DMS53 treated with DMSO at 0.1 percent for 48 hours (cell line): ENCODE measurements around the gene DENND4A.
"Not testable (repeated sequence)": the region's sequence is repeated elsewhere in the genome, so short reads cannot be mapped to it uniquely, and the experiment has no call there.

Experiments
- DNase-seq: peaks from one replicate; lab custom pipeline; 2025; ENCODE audit not compliant: unreplicated experiment; lab: John Stamatoyannopoulos, UW

The DENND4A gene

DNA sequence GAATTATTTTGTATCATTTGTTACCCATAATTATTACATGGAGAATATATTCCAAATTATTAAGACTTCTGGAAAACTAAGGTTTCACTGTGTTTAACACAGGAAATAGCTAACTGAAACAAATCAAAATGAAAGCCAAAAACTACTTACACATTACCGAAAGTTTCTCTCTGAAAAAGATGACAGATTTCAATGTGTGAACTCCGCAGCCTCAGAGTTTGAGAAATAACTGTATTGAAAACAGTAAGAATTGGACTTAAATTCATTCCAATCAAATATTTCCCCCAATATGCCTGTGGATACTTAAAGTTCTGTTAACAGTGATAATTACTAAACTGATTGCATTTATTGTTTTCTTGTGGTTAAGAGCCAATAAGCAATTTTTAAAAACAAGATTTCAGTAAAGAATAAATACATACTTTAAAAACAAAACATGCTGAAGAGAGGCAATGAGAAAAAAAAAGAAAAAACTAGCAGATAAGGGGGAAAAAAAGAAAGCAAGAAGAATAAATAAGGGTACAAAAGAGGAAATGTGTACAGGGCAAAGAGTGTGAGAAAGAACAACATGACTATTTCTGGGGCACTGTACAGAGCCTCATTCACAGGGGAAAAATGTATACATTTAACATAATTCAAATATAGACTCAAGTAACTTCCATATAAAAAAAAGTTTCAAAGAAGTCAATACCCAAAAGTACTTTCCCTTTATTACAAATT, 30.7 kb downstream of the DENND4A start:
- DNase-seq: no peak

DNA sequence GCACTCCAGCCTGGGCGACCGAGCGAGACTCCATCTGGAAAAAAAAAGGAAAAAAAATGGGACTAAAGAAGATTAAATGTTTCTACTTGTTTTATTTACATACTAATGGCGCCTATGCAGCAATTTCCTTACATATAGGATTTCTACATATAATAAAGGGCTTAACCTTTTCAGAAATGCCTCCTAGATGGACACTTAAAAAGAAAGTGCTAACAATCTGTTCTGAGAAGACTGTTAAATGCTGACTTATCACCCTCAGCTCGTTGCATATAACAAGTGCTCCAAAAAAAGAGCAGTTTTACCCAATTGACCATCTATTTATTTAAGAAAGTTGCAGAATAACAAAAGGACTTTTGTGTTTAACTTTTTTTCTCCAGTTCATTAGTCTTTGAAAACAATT, 32.7 kb downstream of the DENND4A start:
- DNase-seq: no peak

DNA sequence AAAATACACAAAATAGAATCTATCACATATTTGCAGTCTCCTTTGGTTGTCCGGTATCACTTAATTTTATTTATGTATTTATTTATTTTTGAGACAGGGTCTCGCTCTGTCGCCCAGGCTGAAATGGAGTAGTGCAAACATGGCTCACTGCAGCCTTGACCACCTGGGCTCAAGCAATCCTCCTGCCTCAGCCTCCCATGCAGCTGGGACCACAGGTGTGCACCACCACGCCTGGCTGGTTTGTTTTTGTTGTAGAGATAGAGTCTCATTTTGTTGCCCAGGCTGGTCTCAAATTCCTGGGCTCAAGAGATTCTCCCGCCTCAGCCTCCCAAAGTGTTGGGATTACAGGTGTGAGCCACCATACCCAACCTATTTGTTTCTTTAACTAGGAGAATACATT, 33.9 kb downstream of the DENND4A start:
- DNase-seq: no peak

DNA sequence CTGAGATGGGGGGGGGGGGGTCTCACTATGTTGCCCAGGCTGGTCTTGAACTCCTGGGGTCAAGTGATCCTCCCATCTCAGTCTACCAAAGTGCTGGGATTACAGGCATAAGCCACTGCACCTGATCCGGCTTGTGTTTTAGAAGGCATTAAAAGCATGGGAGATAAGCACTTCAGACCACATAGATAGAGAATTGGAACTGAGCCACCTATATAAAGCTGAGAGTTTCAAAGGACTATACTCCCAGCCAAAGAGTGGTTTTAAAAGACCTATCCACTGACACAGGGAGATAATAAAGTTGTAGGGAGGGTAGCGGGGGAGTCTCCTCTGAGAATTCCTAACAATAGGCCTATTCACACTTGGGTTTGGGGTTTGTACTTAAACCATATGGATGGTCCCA, 34.8 kb downstream of the DENND4A start:
- no peak for DNase-seq

DNA sequence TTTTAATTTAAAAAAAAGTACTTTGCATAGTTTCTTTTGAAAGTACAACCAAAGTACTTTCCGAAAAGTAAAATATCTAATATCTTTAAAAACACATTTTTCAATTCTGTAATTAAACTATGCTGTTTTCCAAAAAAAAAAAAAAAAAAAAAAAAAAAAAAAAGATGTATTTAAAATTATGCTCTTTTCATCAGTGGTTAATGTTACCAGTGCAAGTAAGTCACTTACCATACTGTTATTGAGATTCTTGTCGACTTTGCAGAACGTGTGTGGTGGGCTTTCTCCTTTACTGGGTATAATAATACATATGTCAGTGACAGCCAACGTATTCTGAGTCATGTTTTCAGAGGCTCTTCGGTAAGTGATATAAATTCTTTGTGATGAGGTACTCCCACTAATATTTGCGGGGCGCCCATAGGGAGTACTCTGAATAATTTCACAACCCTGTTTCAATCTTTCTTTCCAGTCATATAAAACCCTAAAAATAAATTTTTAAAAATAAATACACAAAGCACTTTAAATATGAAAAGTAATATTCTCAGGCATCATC, 39.9 kb downstream of the DENND4A start:
- DNase-seq: no peak

DNA sequence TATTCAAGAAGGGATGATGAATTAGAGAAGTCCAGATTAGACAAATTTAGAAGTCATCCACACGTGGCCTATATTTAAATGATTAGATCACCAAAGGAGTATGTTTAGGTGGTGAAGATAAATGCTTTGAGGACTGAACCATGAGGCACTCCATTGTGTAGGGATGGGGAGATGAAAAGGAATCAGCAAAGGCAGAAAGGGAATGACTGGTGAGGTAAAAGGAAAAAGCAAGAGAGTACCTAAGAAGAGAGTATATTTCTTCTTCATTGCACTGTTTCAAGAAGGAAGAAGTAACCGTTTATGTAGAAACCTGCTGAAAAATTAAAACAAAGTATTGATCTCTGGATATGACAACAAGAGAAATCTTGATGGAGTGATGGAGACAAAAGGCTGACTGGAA, 40.7 kb downstream of the DENND4A start:
- no peak for DNase-seq

DNA sequence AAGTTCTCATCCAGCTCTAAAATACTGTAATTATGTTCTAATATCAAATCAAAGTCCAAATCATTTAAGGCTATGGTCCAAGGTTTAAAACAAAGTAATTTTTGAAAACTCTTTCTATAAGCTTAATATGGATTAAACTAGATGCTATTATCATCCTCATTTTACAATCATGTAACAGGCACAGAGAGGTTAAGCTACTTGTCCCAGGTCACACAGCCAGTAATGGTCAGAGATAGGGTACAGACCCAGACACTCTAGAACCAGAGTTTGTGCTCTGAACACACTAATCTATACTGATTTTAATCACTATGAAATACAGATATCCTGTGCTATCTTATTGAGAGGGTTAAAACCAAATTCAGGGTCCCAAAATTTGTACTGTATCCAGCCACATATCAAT, 44.8 kb downstream of the DENND4A start:
- DNase-seq: no peak

DNA sequence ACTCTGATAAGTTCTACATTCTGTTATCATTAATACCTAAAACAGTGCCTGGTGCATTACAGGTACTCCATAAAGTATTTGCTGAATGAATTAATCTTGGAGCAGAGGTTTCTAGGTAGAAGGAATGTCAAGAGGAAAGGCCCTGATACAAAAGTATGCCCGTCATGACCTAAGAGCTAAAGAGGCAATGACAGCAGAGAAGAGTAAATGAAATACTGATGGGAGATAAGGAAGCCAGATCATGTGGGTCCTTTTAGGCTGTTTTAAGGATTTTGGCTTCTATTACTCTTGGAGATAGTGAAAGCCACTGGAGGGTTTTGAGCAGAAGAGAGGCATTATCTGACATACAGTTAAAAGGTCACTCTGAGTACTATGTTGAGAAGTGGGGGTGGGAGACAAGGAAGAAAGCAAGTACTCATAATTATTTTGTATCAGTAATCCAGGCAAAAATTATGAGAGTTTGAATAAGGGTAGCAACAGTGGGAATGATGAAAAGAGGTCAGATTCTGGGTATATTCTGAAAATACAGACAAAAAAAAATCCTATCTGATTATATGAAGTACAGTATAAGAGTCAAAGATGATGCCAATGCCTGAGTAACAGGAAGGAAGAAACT, 48.3 kb downstream of the DENND4A start:
- DNase-seq: no peak

DNA sequence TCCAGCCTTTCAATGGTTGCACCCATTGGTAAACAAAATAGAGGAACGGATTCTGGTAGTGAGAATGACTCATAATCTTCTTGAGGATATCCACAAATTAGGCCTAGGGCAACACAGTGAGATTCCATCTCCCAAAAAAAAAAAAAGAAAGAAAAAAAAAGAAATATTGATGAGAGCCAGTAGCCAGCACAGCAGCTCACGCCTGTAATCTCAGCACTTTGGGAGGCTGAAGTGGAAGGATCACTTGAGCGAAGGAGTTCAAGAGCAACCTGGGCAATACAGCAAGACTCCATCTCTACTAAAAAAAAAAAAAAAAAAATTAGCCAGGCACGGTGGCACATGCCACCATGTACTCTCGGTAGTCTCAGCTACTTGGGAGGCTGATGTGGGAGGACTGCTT, 51.9 kb downstream of the DENND4A start:
- no peak for DNase-seq

DNA sequence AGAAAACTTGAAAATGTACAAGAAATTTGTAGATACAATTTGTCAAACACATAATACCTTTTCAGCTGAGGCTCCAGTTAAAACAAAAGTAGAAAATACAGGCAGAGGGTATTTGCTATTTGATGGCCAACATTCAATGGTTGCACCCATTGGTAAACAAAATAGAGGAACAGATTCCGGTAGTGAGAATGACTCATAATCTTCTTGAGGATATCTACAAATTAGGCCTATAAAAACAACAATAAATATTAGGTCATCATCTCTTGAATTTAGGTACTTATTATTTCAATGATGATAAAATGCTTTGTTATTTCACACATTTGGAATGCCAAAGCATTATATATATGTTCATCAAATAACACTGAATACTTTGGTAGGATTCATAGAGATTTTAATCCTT, 53.4 kb downstream of the DENND4A start:
- DNase-seq: peak; percentile 18

DNA sequence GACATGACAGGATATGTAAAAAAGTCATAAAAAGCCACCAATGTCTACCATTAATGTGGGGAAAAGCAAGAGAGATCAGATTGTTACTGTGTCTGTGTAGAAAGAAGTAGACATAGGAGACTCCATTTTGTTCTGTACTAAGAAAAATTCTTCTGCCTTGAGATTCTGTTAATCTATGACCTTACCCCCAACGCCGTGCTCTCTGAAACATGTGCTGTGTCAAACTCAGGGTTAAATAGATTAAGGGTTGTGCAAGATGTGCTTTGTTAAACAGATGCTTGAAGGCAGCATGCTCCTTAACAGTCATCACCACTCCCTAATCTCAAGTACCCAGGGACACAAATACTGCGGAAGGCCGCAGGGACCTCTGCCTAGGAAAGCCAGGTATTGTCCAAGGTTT, 58.5 kb downstream of the DENND4A start:
- not testable (repeated sequence) for DNase-seq

DNA sequence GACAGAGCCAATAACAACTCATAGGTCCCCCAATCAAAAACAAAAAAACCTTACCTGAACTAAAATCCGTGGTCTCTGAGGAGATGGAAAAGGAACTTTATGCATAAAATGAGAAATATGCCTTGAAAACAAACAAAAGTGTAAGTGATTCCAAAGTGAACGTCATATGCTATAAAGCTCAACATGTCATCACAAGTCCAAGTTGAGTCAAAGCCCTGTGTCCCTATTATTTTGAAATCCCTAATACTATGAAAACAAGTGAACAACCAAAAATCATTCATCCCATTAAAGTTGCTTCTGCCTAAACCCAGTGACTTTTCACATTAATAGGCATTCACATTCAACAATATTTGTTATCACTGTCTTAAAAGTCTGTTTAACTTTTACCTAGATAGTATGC, 59.4 kb downstream of the DENND4A start:
- DNase-seq: no peak

DNA sequence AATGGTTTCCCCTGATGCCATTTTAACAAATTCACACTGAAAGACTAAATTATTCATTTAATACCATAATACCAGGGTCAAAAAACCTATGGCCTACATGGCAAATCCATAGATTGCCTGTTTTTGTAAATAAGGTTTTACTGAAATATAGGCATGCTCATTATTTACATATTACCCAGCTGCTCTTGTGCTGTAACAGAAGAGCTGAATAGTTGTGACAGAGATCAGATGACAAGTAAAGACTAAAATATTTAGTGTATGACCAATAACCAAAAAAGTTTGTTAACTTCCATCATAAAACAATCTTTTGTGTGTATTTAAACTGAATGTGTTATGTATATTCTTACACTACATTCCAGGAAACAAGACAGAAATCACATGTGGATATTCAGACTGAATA, 60.2 kb downstream of the DENND4A start:
- no peak for DNase-seq

DNA sequence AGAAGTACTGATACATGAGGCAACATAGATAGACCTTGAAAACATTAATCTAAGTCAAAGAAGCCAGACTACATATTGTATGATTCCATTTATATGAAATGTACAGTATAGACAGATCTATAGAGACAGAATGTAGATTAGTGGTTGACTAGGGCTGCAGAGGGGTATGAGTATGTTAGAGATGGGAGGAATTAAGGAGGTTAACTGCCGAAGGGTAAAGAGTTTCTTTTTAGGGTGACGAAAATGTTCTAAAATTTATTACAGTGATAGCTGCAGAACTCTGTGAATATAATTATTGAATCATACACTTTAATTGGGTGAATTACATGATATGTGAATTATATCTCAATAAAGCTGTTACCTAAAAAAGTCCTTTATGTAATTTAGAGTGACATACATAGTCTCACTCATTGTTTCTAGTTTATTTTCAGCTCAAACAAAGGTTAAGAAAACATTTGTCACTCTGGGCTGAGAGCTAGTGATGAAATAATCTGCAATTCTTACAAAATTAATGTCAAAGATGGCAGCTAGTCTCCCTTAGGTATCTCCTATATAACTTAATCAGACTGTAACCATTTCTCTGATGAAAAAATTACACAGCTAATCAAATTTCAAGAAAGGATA, 61.4 kb downstream of the DENND4A start:
- no peak for DNase-seq

DNA sequence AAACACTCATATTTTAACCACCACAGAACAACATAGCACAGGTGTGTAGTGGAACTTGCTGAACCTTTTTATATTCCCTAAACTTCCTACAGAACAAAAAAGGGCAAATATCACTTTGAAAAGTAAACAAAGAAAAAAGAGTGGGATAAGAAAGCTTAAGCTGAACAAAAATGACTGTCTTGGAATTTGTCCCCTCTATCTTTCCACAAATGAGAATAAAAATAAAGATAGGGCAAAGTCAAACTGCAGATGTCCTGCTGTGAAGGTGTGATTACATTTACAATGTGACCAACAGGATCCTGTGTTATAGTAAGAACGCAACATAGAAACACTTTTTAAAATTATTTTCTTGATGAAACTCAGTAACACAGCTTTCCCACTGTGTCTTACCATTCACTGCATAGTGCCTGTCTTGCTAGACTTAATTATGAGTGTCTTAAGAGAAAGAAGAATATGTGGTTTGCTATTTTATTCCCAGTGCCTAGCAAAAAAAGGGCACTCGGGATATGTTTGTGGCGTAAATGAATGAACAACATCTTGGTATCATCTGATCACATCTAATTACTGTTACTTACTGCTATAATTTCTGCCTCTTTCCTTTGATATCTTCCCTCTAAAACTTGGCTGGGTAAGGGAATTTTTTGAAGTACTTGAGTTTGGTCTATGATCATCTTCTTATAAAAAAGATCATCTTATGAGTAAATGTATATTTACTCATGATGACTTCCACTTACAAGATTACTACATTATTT, 67.5 kb downstream of the DENND4A start:
- no peak for DNase-seq

DNA sequence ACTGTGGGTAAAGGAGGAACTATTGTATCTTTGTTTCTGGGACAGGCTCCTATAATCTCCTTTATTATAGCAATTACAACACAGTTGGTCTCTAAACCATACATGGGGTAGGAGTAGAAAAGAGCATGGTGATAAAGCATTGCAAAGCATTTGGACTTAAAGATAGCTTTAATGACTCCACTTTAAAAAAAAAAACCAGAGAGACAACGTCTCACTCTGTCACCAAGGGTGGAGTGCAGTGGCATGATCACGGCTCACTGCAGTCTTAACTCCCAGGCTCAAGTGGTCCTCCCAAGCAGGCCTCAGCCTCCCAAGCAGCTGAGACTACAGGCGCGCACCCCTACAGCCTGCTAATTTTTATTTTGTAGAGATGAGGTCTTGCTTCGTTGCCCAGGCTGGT, 68.2 kb downstream of the DENND4A start:
- no peak for DNase-seq

DNA sequence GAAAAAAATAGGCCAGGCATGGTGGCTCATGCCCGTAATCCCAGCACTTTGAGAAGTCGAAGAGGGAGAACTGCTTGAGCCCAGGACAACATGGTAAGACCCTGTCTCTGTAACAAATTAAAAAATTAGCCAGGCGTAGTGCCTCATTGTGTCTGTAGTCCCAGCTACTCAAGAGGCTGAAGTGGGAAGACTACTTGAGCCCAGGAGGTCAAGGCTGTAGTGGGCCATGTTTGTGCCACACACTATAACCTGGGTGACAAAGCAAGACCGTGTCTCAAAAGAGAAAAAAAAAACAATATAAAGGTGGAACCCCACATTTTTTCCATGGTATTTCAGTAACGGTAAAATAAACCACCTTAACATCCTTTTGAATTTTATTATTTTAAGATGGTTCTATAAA, 69.9 kb downstream of the DENND4A start:
- DNase-seq: no peak

DNA sequence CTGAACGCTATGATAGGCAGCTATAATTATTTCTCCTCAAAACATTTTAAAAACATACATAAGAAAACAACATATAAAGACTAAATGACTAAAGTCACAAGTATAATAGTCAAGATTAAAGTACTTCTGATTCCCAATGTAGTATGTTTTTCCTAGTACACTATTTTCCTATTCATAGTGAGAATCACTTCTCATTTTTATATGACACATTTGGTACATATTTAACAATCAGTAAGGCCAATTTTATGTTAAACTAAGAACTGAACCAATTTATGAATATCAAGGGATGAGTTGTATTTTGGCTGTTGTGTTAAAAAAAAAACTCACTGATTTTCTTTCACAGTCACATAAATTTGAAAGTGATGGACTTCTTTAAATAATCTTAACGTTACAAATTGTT, 79.7 kb downstream of the DENND4A start:
- no peak for DNase-seq

DNA sequence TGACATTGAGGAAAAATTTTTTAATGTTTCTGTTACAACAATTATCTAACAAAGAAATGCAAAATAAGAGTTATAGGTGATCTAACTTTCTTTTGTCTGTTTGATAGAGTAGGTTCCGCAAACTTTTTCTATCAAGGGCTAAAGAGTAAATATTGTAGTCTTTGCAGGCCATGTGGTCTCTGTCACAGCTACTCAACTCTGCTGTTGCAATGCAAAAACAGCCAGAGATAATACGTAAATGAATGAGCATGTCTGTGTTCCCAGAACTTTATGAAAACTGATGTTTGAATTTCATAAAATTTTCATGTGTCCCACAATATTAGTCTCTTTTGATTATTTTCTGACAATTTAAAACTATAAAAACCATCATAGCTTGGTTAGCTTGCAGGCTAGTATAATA, 97.0 kb downstream of the DENND4A start:
- DNase-seq: no peak

DNA sequence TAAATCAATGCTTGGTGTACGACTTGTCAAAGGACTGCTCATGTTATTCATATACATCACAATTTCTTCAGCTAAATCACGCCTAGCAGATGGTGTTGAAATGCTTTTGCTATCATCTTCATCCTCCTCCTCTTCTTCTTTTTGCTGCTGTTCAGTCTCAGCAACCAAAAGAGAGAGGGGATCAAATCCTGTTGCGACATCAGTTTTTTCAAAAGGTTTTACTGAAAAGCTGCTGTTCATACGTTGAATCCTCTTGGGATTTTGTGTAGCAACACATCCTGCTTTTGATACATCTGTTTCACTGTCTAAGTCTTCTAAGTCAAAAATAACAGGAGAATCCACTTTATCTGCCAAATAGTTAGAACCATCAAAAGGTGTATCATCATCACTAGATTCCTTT, 101.3 kb downstream of the DENND4A start:
- DNase-seq: no peak

DNA sequence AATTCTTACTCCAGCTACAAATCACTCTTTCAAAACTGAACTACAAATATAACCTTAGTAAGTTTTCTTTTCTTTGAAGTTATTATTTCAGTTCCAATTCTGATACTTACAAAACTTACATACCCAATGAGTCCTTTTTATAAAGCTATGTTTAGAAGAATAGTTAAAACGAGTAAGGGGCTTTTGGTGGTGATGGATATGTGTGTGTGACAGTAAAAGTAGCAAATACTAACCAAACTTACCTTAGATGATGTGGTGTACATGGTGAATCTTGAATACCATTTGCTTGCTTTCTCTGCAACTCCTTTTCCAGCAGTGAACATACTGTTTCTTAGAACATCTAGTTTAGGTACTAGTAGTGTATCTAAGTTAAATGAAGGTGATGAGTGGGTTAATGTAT, 101.9 kb downstream of the DENND4A start:
- DNase-seq: no peak

DNA sequence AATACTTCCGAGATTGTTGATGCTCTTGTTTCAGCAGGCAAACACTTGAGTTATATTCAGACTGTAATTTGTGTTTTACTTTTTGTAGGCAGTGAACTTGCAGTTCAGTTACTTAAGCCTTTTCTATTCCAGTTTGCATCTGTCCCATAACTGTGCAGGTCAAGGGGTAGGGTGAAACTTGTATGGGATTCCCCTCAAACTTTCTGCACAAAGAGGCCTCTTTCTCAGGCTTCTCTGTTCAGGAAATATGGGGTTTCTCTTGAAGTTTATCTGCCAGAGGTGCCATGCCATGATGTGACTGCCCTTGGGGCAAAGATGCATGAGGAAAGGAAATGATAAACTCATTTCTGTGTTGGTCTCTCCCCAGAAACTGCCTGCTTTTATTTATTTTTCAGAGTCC, 103.6 kb downstream of the DENND4A start:
- DNase-seq: no peak
